CD14-positive monocyte (primary cell): ENCODE measurements around the gene PFDN1. TPM values are rescaled to one million over a fixed set of nuclear protein-coding genes. Genes with fewer than 3 reads are reported as not detected.
A peak's percentile ranks its signal among the peaks of the same experiment; 100 is the strongest.

Experiments
- DNase-seq, 3 donors: peaks; one replicate each; pipeline ENCODE4 v3.0.0-alpha.2; 2011 to 2022
- H2AFZ ChIP-seq: 2 replicates; pipeline ENCODE4 v1.6.0; 2012; ENCODE audit warnings: mild to moderate bottlenecking, low read depth, low read length, inconsistent platforms; ENCODE audit not compliant: insufficient read depth, poor library complexity, severe bottlenecking
- H3K27ac ChIP-seq, 2 donors: 1 replicate in 1 of 2; 2 replicates in 1 of 2; pipeline ENCODE4 v1.5.1; 2012 to 2013; ENCODE audit warnings: low read length in 2 of 2, control low read depth in 1 of 2, inconsistent platforms in 1 of 2, low read depth in 1 of 2, mild to moderate bottlenecking in 1 of 2
- H3K27me3 ChIP-seq, 2 donors: one replicate each; pipeline versions ENCODE4 v1.6.0 to v1.6.1; 2011 to 2013; ENCODE audit warnings: low read length in 2 of 2; ENCODE audit not compliant: control insufficient read depth in 2 of 2, insufficient read depth in 2 of 2
- H3K36me3 ChIP-seq, 2 donors: replicated peaks in 1 of 2; 1 replicate in 1 of 2; 2 replicates in 1 of 2; pipeline versions ENCODE4 v1.5.1 to v1.6.1; 2012 to 2013; ENCODE audit warnings: low read length in 2 of 2, control low read depth in 1 of 2, inconsistent platforms in 1 of 2, mild to moderate bottlenecking in 1 of 2; ENCODE audit not compliant: insufficient read depth in 2 of 2, control insufficient read depth in 1 of 2
- H3K4me1 ChIP-seq, 2 donors: 1 replicate in 1 of 2; 2 replicates in 1 of 2; pipeline versions ENCODE4 v1.5.1 to v1.6.1; 2012 to 2013; ENCODE audit warnings: low read length in 2 of 2, control low read depth in 1 of 2, inconsistent platforms in 1 of 2, mild to moderate bottlenecking in 1 of 2, moderate library complexity in 1 of 2; ENCODE audit not compliant: insufficient read depth in 2 of 2, control insufficient read depth in 1 of 2
- H3K4me2 ChIP-seq: replicated peaks from 2 replicates; pipeline ENCODE3; 2012; ENCODE audit warnings: low read length, moderate library complexity, mild to moderate bottlenecking; ENCODE audit not compliant: poor library complexity, severe bottlenecking; ENCODE audit errors: extremely low read depth
- H3K4me3 ChIP-seq, 3 experiments: fragments of 200-600 bp in 1 of 3; sonication (generic) in 1 of 3; replicated peaks in 1 of 3; 1 replicate in 2 of 3; 2 replicates in 1 of 3; pipeline ENCODE4 v1.5.1; 2011 to 2013; ENCODE audit warnings: low read length in 3 of 3, mild to moderate bottlenecking in 3 of 3, control low read depth in 2 of 3, low read depth in 2 of 3, inconsistent platforms in 1 of 3, moderate library complexity in 1 of 3
- H3K79me2 ChIP-seq: 2 replicates; pipeline ENCODE4 v1.6.0; 2012; ENCODE audit warnings: mild to moderate bottlenecking, control low read depth, inconsistent platforms, low read length, moderate library complexity; ENCODE audit not compliant: insufficient read depth
- H3K9ac ChIP-seq: 2 replicates; pipeline ENCODE4 v1.6.0; 2017; ENCODE audit warnings: low read length, mild to moderate bottlenecking; ENCODE audit not compliant: insufficient read depth, poor library complexity, severe bottlenecking
- H3K9me3 ChIP-seq, 2 donors: replicated peaks in 1 of 2; 1 replicate in 1 of 2; 2 replicates in 1 of 2; pipeline versions ENCODE4 v1.5.1 to v1.6.1; 2012 to 2013; ENCODE audit warnings: low read length in 2 of 2, control low read depth in 1 of 2; ENCODE audit not compliant: control insufficient read depth in 1 of 2, insufficient read depth in 1 of 2
- H4K20me1 ChIP-seq: 2 replicates; pipeline ENCODE4 v1.6.0; 2012; ENCODE audit warnings: mild to moderate bottlenecking, low read length, control low read depth, moderate library complexity; ENCODE audit not compliant: insufficient read depth
- H3K27ac Mint-ChIP-seq, 7 donors: one replicate each; pipeline ENCODE4 v1.8.0; 2020; ENCODE audit warnings: mild to moderate bottlenecking in 7 of 7, mixed read lengths in 7 of 7, moderate library complexity in 6 of 7, inconsistent platforms in 2 of 7
- H3K27me3 Mint-ChIP-seq, 3 donors: one replicate each; pipeline ENCODE4 v1.8.0; 2021 to 2022; ENCODE audit warnings: low read depth in 3 of 3, mild to moderate bottlenecking in 3 of 3, mixed read lengths in 3 of 3, moderate library complexity in 3 of 3, inconsistent platforms in 1 of 3
- H3K36me3 Mint-ChIP-seq, 2 donors: one replicate each; pipeline ENCODE4 v1.8.0; 2020; ENCODE audit warnings: mixed read lengths in 2 of 2, inconsistent platforms in 1 of 2, mild to moderate bottlenecking in 1 of 2
- H3K4me1 Mint-ChIP-seq: one replicate; pipeline ENCODE4 v1.8.0; 2020; ENCODE audit warnings: mild to moderate bottlenecking, mixed read lengths
- H3K4me3 Mint-ChIP-seq, 2 donors: one replicate each; pipeline ENCODE4 v1.8.0; 2020; ENCODE audit warnings: mild to moderate bottlenecking in 2 of 2, mixed read lengths in 2 of 2, moderate library complexity in 1 of 2
- H3K9me3 Mint-ChIP-seq, 7 donors: one replicate each; pipeline ENCODE4 v1.8.0; 2020 to 2022; ENCODE audit warnings: mixed read lengths in 7 of 7, mild to moderate bottlenecking in 6 of 7, moderate library complexity in 6 of 7, inconsistent platforms in 2 of 7
- WGBS: methylation state at CpG from one replicate; pipeline ENCODE4 v1.1.5; 2013; ENCODE audit warnings: missing lambda C conversion rate; ENCODE audit not compliant: insufficient coverage; 5-methylcytosine and 5-hydroxymethylcytosine counted together
- intact Hi-C, 2 donors: fragments of 100-400 bp; cut with micrococcal nuclease; formaldehyde crosslinking; loops; one replicate each; pipeline versions ENCODE4 v1.15.0 to v1.15.1; 2023
- polyA plus RNA-seq, 3 donors: library from polyadenylated mRNA; depleted of rRNA in 1 of 3; unstranded in 2 of 3; stranded (reverse) in 1 of 3; fragments of 300-500 nt in 2 of 3; fragments of >200 nt in 1 of 3; fragmentation: Illumina TruSeq in 2 of 3; gene quantifications; 1 replicate in 2 of 3; 2 replicates in 1 of 3; pipeline ENCODE4 v1.2.3, GENCODE V29; 2012 to 2021
- TF ChIP-seq, protein P1 (sequence below): fragments of 200-600 bp; IDR thresholded peaks from one replicate; pipeline ENCODE4 v1.8.0; 2022; ENCODE audit warnings: antibody characterized with exemption, mild to moderate bottlenecking

PFDN1 gene
- polyA plus RNA-seq, 3 donors, result 44.7 to 105 (median 82.2) TPM

DNA sequence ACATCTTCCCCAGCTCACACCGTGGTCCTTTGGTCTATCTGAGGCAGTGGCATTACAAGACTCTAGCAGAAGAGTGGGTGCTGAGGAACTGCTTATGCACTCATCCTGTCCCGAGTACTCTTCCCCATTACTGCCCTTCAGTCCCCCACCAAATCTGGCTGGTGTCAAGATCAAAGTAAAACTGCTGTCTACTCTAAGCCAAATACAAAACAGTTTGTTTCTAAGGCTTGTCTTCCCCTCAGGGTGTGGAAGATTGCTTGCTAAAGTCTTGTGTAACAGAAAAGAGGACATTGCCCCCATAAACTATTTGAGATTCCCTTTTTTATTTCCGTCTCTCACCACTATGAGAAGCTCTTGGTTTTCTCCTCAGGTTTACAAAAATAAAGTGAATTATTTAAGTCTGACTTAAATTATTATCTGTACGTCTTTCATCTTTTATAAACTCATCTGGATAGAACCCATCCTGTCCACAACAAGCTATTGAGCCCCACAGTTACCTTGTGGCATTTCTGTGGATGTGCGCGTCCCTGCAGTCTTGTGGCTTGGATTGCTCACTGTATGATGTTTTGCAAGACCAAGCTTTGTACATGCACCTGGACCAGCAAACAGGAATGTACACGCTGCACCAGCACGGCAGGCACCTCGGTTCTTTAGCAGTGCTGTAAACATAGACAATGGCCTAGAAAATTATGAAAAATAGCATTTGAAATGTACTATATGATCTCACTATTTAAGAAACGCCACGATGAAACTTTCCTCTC is 66.9 kb downstream of the PFDN1 start:
- peaks cover 45 to 53% of the 10 kb centered on the region in 2 donors for H3K4me1 ChIP-seq
- H3K27me3 Mint-ChIP-seq, result peaks cover 0 to 2% (median 0%) of the 10 kb centered on the region in 3 donors
- peak overlapping the region; percentile 70 for H3K4me2 ChIP-seq
- no peak overlapping the region for H3K9ac ChIP-seq
- no peak overlapping the region for H2AFZ ChIP-seq
- H3K79me2 ChIP-seq, result no peaks in the 10 kb centered on the region
- H3K4me1 Mint-ChIP-seq, result peaks cover 48% of the 10 kb centered on the region
- H3K36me3 Mint-ChIP-seq, result peaks cover 3 to 9% of the 10 kb centered on the region in 2 donors
- H3K27ac Mint-ChIP-seq, result peak overlapping the region; percentile 84 to 90 (median 88)
- H3K9me3 ChIP-seq, result no peaks in the 10 kb centered on the region
- H3K27ac ChIP-seq, result peak overlapping the region; percentile 44 to 79
- H3K27me3 ChIP-seq, result no peaks in the 10 kb centered on the region
- peak overlapping the region; percentile 28 to 54 for H3K4me3 Mint-ChIP-seq
- no peaks in the 10 kb centered on the region for H3K36me3 ChIP-seq
- WGBS, result 6% methylated on average over 2 of the region's 11 CpGs
- peak in 2 of 3 donors; percentile 44 to 48 for DNase-seq
- no peaks in the 10 kb centered on the region for H4K20me1 ChIP-seq
- peaks cover 0 to 11% (median 1%) of the 10 kb centered on the region in 7 donors for H3K9me3 Mint-ChIP-seq
- TF ChIP-seq, protein P1, sequence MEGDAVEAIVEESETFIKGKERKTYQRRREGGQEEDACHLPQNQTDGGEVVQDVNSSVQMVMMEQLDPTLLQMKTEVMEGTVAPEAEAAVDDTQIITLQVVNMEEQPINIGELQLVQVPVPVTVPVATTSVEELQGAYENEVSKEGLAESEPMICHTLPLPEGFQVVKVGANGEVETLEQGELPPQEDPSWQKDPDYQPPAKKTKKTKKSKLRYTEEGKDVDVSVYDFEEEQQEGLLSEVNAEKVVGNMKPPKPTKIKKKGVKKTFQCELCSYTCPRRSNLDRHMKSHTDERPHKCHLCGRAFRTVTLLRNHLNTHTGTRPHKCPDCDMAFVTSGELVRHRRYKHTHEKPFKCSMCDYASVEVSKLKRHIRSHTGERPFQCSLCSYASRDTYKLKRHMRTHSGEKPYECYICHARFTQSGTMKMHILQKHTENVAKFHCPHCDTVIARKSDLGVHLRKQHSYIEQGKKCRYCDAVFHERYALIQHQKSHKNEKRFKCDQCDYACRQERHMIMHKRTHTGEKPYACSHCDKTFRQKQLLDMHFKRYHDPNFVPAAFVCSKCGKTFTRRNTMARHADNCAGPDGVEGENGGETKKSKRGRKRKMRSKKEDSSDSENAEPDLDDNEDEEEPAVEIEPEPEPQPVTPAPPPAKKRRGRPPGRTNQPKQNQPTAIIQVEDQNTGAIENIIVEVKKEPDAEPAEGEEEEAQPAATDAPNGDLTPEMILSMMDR, result no peak
- peak overlapping the region in 1 of 3 experiments; percentile 48 for H3K4me3 ChIP-seq
- intact Hi-C loops, result loop anchor here in 1 of 2 donors (10.0 kb wide), 1 partner anchor 51 kb away; no protein-coding TSS in a partner anchor

DNA sequence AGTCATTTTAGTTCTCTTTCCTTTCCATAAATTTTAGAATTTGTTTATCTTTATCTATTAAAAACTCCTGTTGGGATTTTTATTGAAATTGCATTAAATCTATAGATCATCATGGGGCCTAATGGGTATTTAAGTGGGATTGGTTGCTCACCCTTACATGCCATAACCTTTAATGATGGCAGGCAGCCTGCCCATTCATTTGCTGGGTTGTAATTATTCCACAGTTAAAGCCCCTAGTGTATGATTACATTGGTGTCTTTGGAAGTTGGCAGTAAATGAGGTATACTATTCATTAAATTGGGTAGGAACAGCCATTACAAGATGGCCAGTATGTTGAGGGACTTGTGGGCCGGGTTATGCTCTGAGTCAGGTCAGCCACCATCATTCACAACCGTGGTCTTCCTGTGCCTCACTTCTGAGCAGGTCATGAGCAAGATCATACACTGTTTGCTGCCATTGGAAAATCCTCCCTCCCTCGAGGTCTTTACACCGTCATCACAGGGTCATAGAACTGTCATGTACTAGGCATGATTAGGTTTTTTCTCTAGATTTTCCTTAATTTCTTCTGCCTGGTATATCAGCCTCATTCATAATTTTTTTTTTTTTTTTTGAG is 68.4 kb downstream of the PFDN1 start:
- intact Hi-C loops, result loop anchor here in 1 of 2 donors (10.0 kb wide), 1 partner anchor 50 kb away; no protein-coding TSS in a partner anchor
- Histone ChIP-seq H3K4me2 (no peak overlapping the region), H3K9me3 (no peaks in the 10 kb centered on the region), H3K4me1 (peaks cover 40 to 47% of the 10 kb centered on the region in 2 donors), H2AFZ (no peak overlapping the region), H3K79me2 (no peaks in the 10 kb centered on the region), H3K9ac (no peak overlapping the region), H4K20me1 (no peaks in the 10 kb centered on the region), H3K27me3 (no peaks in the 10 kb centered on the region), H3K36me3 (no peaks in the 10 kb centered on the region), H3K27ac (no peak overlapping the region), H3K4me3 (no peak overlapping the region)
- peaks cover 0 to 11% (median 1%) of the 10 kb centered on the region in 7 donors for H3K9me3 Mint-ChIP-seq
- peaks cover 0 to 2% (median 0%) of the 10 kb centered on the region in 3 donors for H3K27me3 Mint-ChIP-seq
- TF ChIP-seq, protein P1, result no peak
- 100% methylated on average over 2 of the region's 4 CpGs for WGBS
- peak overlapping the region in 4 of 7 donors; percentile 19 to 90 (median 26) for H3K27ac Mint-ChIP-seq
- peaks cover 3 to 9% of the 10 kb centered on the region in 2 donors for H3K36me3 Mint-ChIP-seq
- H3K4me1 Mint-ChIP-seq, result peaks cover 41% of the 10 kb centered on the region
- DNase-seq, result no peak
- no peak overlapping the region for H3K4me3 Mint-ChIP-seq
